Measurements from ENCODE around the gene MET. TPM values are rescaled to one million over a fixed set of nuclear protein-coding genes. Genes with fewer than 3 reads are reported as not detected.
"Not testable (repeated sequence)": the region's sequence is repeated elsewhere in the genome, so short reads cannot be mapped to it uniquely, and the experiment has no call there.

The MET gene
- total RNA-seq, 2 donors from 2014 or later = 0.33 to 3.6 TPM

- DNase-seq (ENCODE audit: low spot score) = no peak
- Mint-ChIP-seq H3K27me3 (peaks cover 11 to 20% of the 10 kb centered on the region in 2 donors), H3K4me1 (ENCODE audit: low read depth in 2 of 2) (no peaks in the 10 kb centered on the region), H3K4me3 (no peak overlapping the region), H3K27ac (no peak overlapping the region), H3K9me3 (no peaks in the 10 kb centered on the region), H3K36me3 (no peaks in the 10 kb centered on the region)
- no peak for ATAC-seq
Observed at GRCh38 chr7:116647290-116647689, 24.7 kb upstream of the MET start.

- H3K4me3 Mint-ChIP-seq = no peak overlapping the region
- H3K27ac Mint-ChIP-seq = no peak overlapping the region
- DNase-seq (ENCODE audit: low spot score) = no peak
- ATAC-seq = no peak
- no peaks in the 10 kb centered on the region for H3K9me3 Mint-ChIP-seq
- no peaks in the 10 kb centered on the region for H3K4me1 Mint-ChIP-seq (ENCODE audit: low read depth in 2 of 2)
- H3K27me3 Mint-ChIP-seq = peaks cover 12 to 25% of the 10 kb centered on the region in 2 donors
- H3K36me3 Mint-ChIP-seq = no peaks in the 10 kb centered on the region
Observed at GRCh38 chr7:116647861-116648260, 24.1 kb upstream of the MET start.

- DNase-seq (ENCODE audit: low spot score) (no peak), ATAC-seq (no peak)
- no peak overlapping the region for H3K4me3 Mint-ChIP-seq
- no peaks in the 10 kb centered on the region for H3K4me1 Mint-ChIP-seq (ENCODE audit: low read depth in 2 of 2)
- H3K36me3 Mint-ChIP-seq = no peaks in the 10 kb centered on the region
- H3K9me3 Mint-ChIP-seq = no peaks in the 10 kb centered on the region
- H3K27ac Mint-ChIP-seq = no peak overlapping the region
- H3K27me3 Mint-ChIP-seq = peaks cover 5 to 18% of the 10 kb centered on the region in 2 donors
Observed at GRCh38 chr7:116650436-116650835, 21.6 kb upstream of the MET start.

- no peak overlapping the region for H3K4me3 Mint-ChIP-seq
- no peaks in the 10 kb centered on the region for H3K9me3 Mint-ChIP-seq
- no peaks in the 10 kb centered on the region for H3K36me3 Mint-ChIP-seq
- no peak for DNase-seq (ENCODE audit: low spot score)
- ATAC-seq = no peak
- peaks cover 5 to 16% of the 10 kb centered on the region in 2 donors for H3K27me3 Mint-ChIP-seq
- no peaks in the 10 kb centered on the region for H3K4me1 Mint-ChIP-seq (ENCODE audit: low read depth in 2 of 2)
- no peak overlapping the region for H3K27ac Mint-ChIP-seq
Observed at GRCh38 chr7:116652793-116653192, 19.2 kb upstream of the MET start.

- H3K27ac Mint-ChIP-seq = no peak overlapping the region
- no peak overlapping the region for H3K4me3 Mint-ChIP-seq
- no peaks in the 10 kb centered on the region for H3K9me3 Mint-ChIP-seq
- ATAC-seq = peak in 1 of 2 donors; percentile 51
- no peak for DNase-seq (ENCODE audit: low spot score)
- H3K27me3 Mint-ChIP-seq = peaks cover 5 to 16% of the 10 kb centered on the region in 2 donors
- H3K36me3 Mint-ChIP-seq = no peaks in the 10 kb centered on the region
- no peaks in the 10 kb centered on the region for H3K4me1 Mint-ChIP-seq (ENCODE audit: low read depth in 2 of 2)
Observed at GRCh38 chr7:116653204-116653603, 18.8 kb upstream of the MET start.

GRCh38 chr7:116653646-116654045 is 18.4 kb upstream of the MET start:
- Mint-ChIP-seq H3K4me3 (no peak overlapping the region), H3K4me1 (ENCODE audit: low read depth in 2 of 2) (no peaks in the 10 kb centered on the region), H3K27me3 (peaks cover 5 to 20% of the 10 kb centered on the region in 2 donors), H3K36me3 (no peaks in the 10 kb centered on the region), H3K9me3 (no peaks in the 10 kb centered on the region), H3K27ac (no peak overlapping the region)
- ATAC-seq = no peak
- no peak for DNase-seq (ENCODE audit: low spot score)

- ATAC-seq; H3K4me1 Mint-ChIP-seq (ENCODE audit: low read depth in 2 of 2); H3K4me3 Mint-ChIP-seq; H3K27ac Mint-ChIP-seq; H3K36me3 Mint-ChIP-seq; H3K9me3 Mint-ChIP-seq; DNase-seq (ENCODE audit: low spot score): not testable (repeated sequence)
- peaks cover 7 to 20% of the 10 kb centered on the region in 2 donors for H3K27me3 Mint-ChIP-seq
Observed at GRCh38 chr7:116659248-116659647, 12.7 kb upstream of the MET start.

GRCh38 chr7:116661865-116662264 is 10.1 kb upstream of the MET start:
- Mint-ChIP-seq H3K27ac (no peak overlapping the region), H3K4me1 (ENCODE audit: low read depth in 2 of 2) (no peaks in the 10 kb centered on the region), H3K9me3 (peaks cover 3% of the 10 kb centered on the region), H3K27me3 (peaks cover 13 to 36% of the 10 kb centered on the region in 2 donors), H3K36me3 (no peaks in the 10 kb centered on the region), H3K4me3 (no peak overlapping the region)
- ATAC-seq (no peak), DNase-seq (ENCODE audit: low spot score) (no peak)

- Mint-ChIP-seq H3K27me3 (peaks cover 13 to 38% of the 10 kb centered on the region in 2 donors), H3K36me3 (no peaks in the 10 kb centered on the region), H3K4me3 (no peak overlapping the region), H3K4me1 (ENCODE audit: low read depth in 2 of 2) (no peaks in the 10 kb centered on the region), H3K9me3 (peaks cover 3% of the 10 kb centered on the region), H3K27ac (no peak overlapping the region)
- ATAC-seq = no peak
- no peak for DNase-seq (ENCODE audit: low spot score)
Observed at GRCh38 chr7:116663744-116664143, 8.3 kb upstream of the MET start.

GRCh38 chr7:116665332-116665996 is 6.5 kb upstream of the MET start:
- DNase-seq (ENCODE audit: low spot score) = no peak
- Mint-ChIP-seq H3K4me3 (no peak overlapping the region), H3K36me3 (no peaks in the 10 kb centered on the region), H3K27ac (no peak overlapping the region), H3K4me1 (ENCODE audit: low read depth in 2 of 2) (no peaks in the 10 kb centered on the region), H3K9me3 (no peaks in the 10 kb centered on the region), H3K27me3 (peaks cover 14 to 40% of the 10 kb centered on the region in 2 donors)
- ATAC-seq = no peak

GRCh38 chr7:116669769-116670168 is 2.2 kb upstream of the MET start:
- Mint-ChIP-seq H3K27ac (no peak overlapping the region), H3K9me3 (no peaks in the 10 kb centered on the region), H3K4me1 (ENCODE audit: low read depth in 2 of 2) (peaks cover 0 to 4% of the 10 kb centered on the region in 2 donors), H3K4me3 (no peak overlapping the region), H3K27me3 (peaks cover 28 to 53% of the 10 kb centered on the region in 2 donors), H3K36me3 (no peaks in the 10 kb centered on the region)
- ATAC-seq (no peak), DNase-seq (ENCODE audit: low spot score) (no peak)

GRCh38 chr7:116670409-116671015 is 1.5 kb upstream of the MET start:
- peaks cover 27 to 54% of the 10 kb centered on the region in 2 donors for H3K27me3 Mint-ChIP-seq
- no peak for DNase-seq (ENCODE audit: low spot score)
- ATAC-seq = no peak
- no peak overlapping the region for H3K27ac Mint-ChIP-seq
- H3K36me3 Mint-ChIP-seq = no peaks in the 10 kb centered on the region
- H3K4me1 Mint-ChIP-seq (ENCODE audit: low read depth in 2 of 2) = peaks cover 0 to 7% of the 10 kb centered on the region in 2 donors
- H3K4me3 Mint-ChIP-seq = no peak overlapping the region
- no peaks in the 10 kb centered on the region for H3K9me3 Mint-ChIP-seq

GRCh38 chr7:116671111-116671510 is 885 bp upstream of the MET start:
- DNase-seq (ENCODE audit: low spot score) = no peak
- peak overlapping the region; percentile 55 for H3K4me3 Mint-ChIP-seq
- H3K27ac Mint-ChIP-seq = no peak overlapping the region
- peaks cover 27 to 56% of the 10 kb centered on the region in 2 donors for H3K27me3 Mint-ChIP-seq
- H3K36me3 Mint-ChIP-seq = no peaks in the 10 kb centered on the region
- no peaks in the 10 kb centered on the region for H3K9me3 Mint-ChIP-seq
- no peak for ATAC-seq
- H3K4me1 Mint-ChIP-seq (ENCODE audit: low read depth in 2 of 2) = peaks cover 0 to 7% of the 10 kb centered on the region in 2 donors

- no peaks in the 10 kb centered on the region for H3K9me3 Mint-ChIP-seq
- ATAC-seq (no peak), DNase-seq (ENCODE audit: low spot score) (no peak)
- H3K4me1 Mint-ChIP-seq (ENCODE audit: low read depth in 2 of 2) = peaks cover 0 to 7% of the 10 kb centered on the region in 2 donors
- H3K27me3 Mint-ChIP-seq = peaks cover 38 to 71% of the 10 kb centered on the region in 2 donors
- peak overlapping the region; percentile 47 for H3K4me3 Mint-ChIP-seq
- H3K36me3 Mint-ChIP-seq = no peaks in the 10 kb centered on the region
- H3K27ac Mint-ChIP-seq = no peak overlapping the region
Observed at GRCh38 chr7:116672596-116673456, 830 bp downstream of the MET start.

Data from natural killer cell treated with Interleukin-12 subunit alpha and Interleukin-12 subunit beta and Interleukin-15 and Interleukin-18, amount 100 ng/mL, for 72 hours (primary cell).